ENCODE data around the gene TBX1.

The TBX1 gene

GRCh38 chr22:19733755-19734154 is 26.8 kb upstream of the TBX1 start:
- Histone ChIP-seq H3K9ac (no peak overlapping the region), H4K20me1 (ENCODE audit: insufficient read depth) (no peaks in the 10 kb centered on the region), H3K4me3 (IDR thresholded peaks at IDR 0.05; ENCODE audit: insufficient read depth, low read depth, low read length) (no peak overlapping the region), H3K27me3 (ENCODE audit: insufficient read depth, low read depth) (no peaks in the 10 kb centered on the region; the same call in 1 of the 2 replicates), H3K27ac (no peak overlapping the region), H3K79me2 (ENCODE audit: insufficient read depth, low read depth) (no peaks in the 10 kb centered on the region), H2AFZ (ENCODE audit: low read depth) (no peak overlapping the region), H3K4me1 (ENCODE audit: low read depth, poor library complexity, severe bottlenecking) (no peaks in the 10 kb centered on the region), H3K36me3 (ENCODE audit: insufficient read depth) (no peaks in the 10 kb centered on the region), H3K4me2 (no peak overlapping the region)
- TF ChIP-seq, protein P1, sequence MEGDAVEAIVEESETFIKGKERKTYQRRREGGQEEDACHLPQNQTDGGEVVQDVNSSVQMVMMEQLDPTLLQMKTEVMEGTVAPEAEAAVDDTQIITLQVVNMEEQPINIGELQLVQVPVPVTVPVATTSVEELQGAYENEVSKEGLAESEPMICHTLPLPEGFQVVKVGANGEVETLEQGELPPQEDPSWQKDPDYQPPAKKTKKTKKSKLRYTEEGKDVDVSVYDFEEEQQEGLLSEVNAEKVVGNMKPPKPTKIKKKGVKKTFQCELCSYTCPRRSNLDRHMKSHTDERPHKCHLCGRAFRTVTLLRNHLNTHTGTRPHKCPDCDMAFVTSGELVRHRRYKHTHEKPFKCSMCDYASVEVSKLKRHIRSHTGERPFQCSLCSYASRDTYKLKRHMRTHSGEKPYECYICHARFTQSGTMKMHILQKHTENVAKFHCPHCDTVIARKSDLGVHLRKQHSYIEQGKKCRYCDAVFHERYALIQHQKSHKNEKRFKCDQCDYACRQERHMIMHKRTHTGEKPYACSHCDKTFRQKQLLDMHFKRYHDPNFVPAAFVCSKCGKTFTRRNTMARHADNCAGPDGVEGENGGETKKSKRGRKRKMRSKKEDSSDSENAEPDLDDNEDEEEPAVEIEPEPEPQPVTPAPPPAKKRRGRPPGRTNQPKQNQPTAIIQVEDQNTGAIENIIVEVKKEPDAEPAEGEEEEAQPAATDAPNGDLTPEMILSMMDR (conservative IDR thresholded peaks at IDR 0.05; ENCODE audit: low read depth, low read length): no peak

GRCh38 chr22:19734163-19734562 is 26.4 kb upstream of the TBX1 start:
- Histone ChIP-seq H3K27me3 (ENCODE audit: insufficient read depth, low read depth) (no peaks in the 10 kb centered on the region; the same call in 1 of the 2 replicates), H3K27ac (no peak overlapping the region), H3K36me3 (ENCODE audit: insufficient read depth) (no peaks in the 10 kb centered on the region), H2AFZ (ENCODE audit: low read depth) (no peak overlapping the region), H3K4me3 (IDR thresholded peaks at IDR 0.05; ENCODE audit: insufficient read depth, low read depth, low read length) (no peak overlapping the region), H3K4me1 (ENCODE audit: low read depth, poor library complexity, severe bottlenecking) (no peaks in the 10 kb centered on the region), H3K79me2 (ENCODE audit: insufficient read depth, low read depth) (no peaks in the 10 kb centered on the region), H3K4me2 (no peak overlapping the region), H3K9ac (no peak overlapping the region), H4K20me1 (ENCODE audit: insufficient read depth) (no peaks in the 10 kb centered on the region)
- TF ChIP-seq, protein P1 (conservative IDR thresholded peaks at IDR 0.05; ENCODE audit: low read depth, low read length): no peak

GRCh38 chr22:19734837-19735382 is 25.7 kb upstream of the TBX1 start:
- Histone ChIP-seq H3K9ac (no peak overlapping the region), H3K27ac (no peak overlapping the region), H2AFZ (ENCODE audit: low read depth) (no peak overlapping the region), H3K79me2 (ENCODE audit: insufficient read depth, low read depth) (no peaks in the 10 kb centered on the region), H3K4me2 (no peak overlapping the region), H3K27me3 (ENCODE audit: insufficient read depth, low read depth) (no peaks in the 10 kb centered on the region; the same call in 1 of the 2 replicates), H3K4me1 (ENCODE audit: low read depth, poor library complexity, severe bottlenecking) (no peaks in the 10 kb centered on the region), H3K4me3 (IDR thresholded peaks at IDR 0.05; ENCODE audit: insufficient read depth, low read depth, low read length) (no peak overlapping the region), H4K20me1 (ENCODE audit: insufficient read depth) (no peaks in the 10 kb centered on the region), H3K36me3 (ENCODE audit: insufficient read depth) (no peaks in the 10 kb centered on the region)
- TF ChIP-seq, protein P1 (conservative IDR thresholded peaks at IDR 0.05; ENCODE audit: low read depth, low read length): no peak

DNA sequence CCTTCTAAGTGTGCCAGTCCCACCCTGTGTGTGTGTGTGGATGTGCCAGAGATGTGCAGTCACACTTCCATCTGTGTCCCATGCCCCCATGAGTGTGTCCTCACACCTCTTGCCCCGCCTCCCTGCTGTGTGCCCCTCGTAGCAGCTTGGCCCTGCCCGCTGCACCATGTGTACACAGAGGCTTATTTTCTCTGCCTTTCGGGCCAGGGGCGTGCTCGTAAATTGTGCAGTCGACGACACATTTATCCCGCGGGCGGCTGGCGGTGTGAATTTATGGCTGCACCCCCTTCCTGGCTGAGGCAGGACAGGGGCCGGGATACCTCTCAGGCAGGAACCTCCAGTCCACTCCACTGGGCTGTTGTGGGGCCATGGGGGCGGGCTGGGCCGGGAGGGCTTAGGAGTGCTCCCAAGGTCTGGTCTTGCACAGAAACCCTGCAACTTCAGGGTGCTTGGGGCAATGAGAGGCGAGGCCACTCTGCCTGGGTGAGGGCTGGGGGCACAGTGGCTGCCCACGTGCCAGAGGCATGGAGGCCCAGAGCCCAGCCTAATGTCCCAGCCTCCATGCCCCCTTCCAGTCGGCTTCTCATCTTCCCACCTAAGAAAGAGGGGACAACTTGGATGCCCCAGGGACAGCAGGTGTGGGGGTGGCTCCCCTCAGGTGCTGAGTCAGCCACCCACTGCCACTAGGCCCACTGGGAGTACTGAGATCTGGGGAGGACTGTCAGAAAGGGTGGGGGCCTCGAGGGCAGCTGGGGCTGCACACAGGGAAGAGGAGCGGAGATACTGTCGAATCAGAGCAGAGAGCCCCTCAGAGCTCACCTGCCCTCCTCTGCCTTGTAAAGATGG is 24.7 kb upstream of the TBX1 start:
- Histone ChIP-seq H3K9ac (no peak overlapping the region), H2AFZ (ENCODE audit: low read depth) (no peak overlapping the region), H4K20me1 (ENCODE audit: insufficient read depth) (no peaks in the 10 kb centered on the region), H3K4me3 (IDR thresholded peaks at IDR 0.05; ENCODE audit: insufficient read depth, low read depth, low read length) (no peak overlapping the region), H3K79me2 (ENCODE audit: insufficient read depth, low read depth) (no peaks in the 10 kb centered on the region), H3K27me3 (ENCODE audit: insufficient read depth, low read depth) (peaks cover 4% of the 10 kb centered on the region; the same call in 1 of the 2 replicates), H3K4me2 (no peak overlapping the region), H3K4me1 (ENCODE audit: low read depth, poor library complexity, severe bottlenecking) (no peaks in the 10 kb centered on the region), H3K27ac (no peak overlapping the region), H3K36me3 (ENCODE audit: insufficient read depth) (no peaks in the 10 kb centered on the region)
- TF ChIP-seq, protein P1 (conservative IDR thresholded peaks at IDR 0.05; ENCODE audit: low read depth, low read length): no peak
